ENCODE data around the gene REEP1. TPM values are rescaled to one million over a fixed set of nuclear protein-coding genes. Genes with fewer than 3 reads are reported as not detected.

The REEP1 gene
- total and polyA plus RNA-seq, 2 of the 8 experiments (the other 6 are each of a cell fraction or from before 2014, with no cell fraction given), result 0.74 to 1.5 TPM

DNA sequence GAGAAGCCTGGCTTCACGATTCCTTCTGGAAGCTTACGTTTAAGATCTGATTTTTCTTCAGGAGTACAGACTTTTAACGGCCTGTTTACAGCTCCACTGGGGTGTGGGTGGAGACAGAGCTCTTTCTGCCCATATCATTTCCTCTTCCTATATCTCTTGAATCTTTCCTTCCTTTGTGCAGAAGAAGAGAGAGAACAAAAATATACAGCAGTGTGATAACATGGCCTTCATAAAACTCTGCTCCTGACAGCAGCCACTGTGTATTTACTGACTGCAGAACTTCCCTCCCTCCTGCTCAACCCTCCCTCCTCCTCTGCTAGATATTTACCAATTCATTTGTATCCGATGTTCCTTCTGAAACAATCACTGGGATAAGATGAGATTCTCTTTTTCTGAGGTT lies 34.1 kb upstream of the REEP1 start:
- H3K4me2 ChIP-seq (ENCODE audit: insufficient read depth in 1 of 2, low read depth in 2 of 2, low read length in 2 of 2), result no peak overlapping the region
- H2BK12ac ChIP-seq (ENCODE audit: low read depth, low read length), result no peak overlapping the region
- FAIRE-seq (no peak), DNase-seq (ENCODE audit: low read depth in 1 of 2, low spot score in 2 of 2) (no peak)
- H2BK5ac ChIP-seq (ENCODE audit: low read depth, low read length), result no peak overlapping the region
- ChIA-PET CTCF (ENCODE audit: partially characterized antibody) (interaction anchor here (0.9 to 6.1 kb wide), 16 partner anchors 10 to 222 kb away, joined by 3 to 65 read pairs (median 7); partner anchors contain the start of gene REEP1), POLR2A (ENCODE audit: partially characterized antibody) (no interaction called here)
- H4K20me1 ChIP-seq (replicated peaks in 1 of 2; ENCODE audit: control insufficient read depth in 1 of 2, insufficient read depth in 2 of 2, low read length in 2 of 2), result no peaks in the 10 kb centered on the region
- no peak overlapping the region for H2BK120ac ChIP-seq (replicated peaks; ENCODE audit: low read depth, low read length)
- no peak overlapping the region for H4K91ac ChIP-seq (replicated peaks; ENCODE audit: insufficient read length, low read length)
- no peak overlapping the region for H2AFZ ChIP-seq (ENCODE audit: low read length)
- WGBS, 2 experiments (ENCODE audit: extremely low coverage in 1 of 2, insufficient coverage in 1 of 2, insufficient read length in 1 of 2, insufficient replicate concordance in 2 of 2, low coverage in 1 of 2, low lambda C conversion rate in 2 of 2, missing lambda C conversion rate in 1 of 2), result 93% methylated on average over 4 of the region's 4 CpGs; no CpG with 5 or more reads in 1 of the 2 experiments
- no peak overlapping the region for H3K4me3 ChIP-seq (ENCODE audit: extremely low read depth in 1 of 4, insufficient read depth in 2 of 4, low read depth in 3 of 4, low read length in 4 of 4)
- no peak overlapping the region; the same call in 1 of the 2 replicates for H2BK20ac ChIP-seq (ENCODE audit: low read length)
- H3K4ac ChIP-seq (replicated peaks; ENCODE audit: insufficient read length, low read depth, low read length), result no peak overlapping the region
- no peak overlapping the region for H4K5ac ChIP-seq (ENCODE audit: insufficient read length, low read depth, low read length)
- no peaks in the 10 kb centered on the region for H3K79me1 ChIP-seq (ENCODE audit: low read depth, low read length)
- H3K27me3 ChIP-seq (replicated peaks in 1 of 4; ENCODE audit: control insufficient read depth in 3 of 4, extremely low read depth in 1 of 4, insufficient read depth in 3 of 4, low read length in 3 of 4), result no peaks in the 10 kb centered on the region
- H3K18ac ChIP-seq (ENCODE audit: extremely low read depth, low read length), result no peak overlapping the region
- no peak overlapping the region for H4K8ac ChIP-seq (ENCODE audit: extremely low read depth, insufficient read depth, low read length)
- H2BK15ac ChIP-seq (ENCODE audit: low read length), result no peak overlapping the region
- H2AK5ac ChIP-seq (ENCODE audit: low read depth, low read length), result no peak overlapping the region
- H3K79me2 ChIP-seq (ENCODE audit: control insufficient read depth in 1 of 2, insufficient read depth in 2 of 2, low read length in 2 of 2), result no peaks in the 10 kb centered on the region
- no peak for TF ChIP-seq SIN3A (conservative IDR thresholded peaks at IDR 0.05 in 1 of 2, IDR thresholded peaks at IDR 0.05 in 1 of 2; ENCODE audit: low read depth in 1 of 2, low read length in 2 of 2)
- H3K4me1 ChIP-seq (replicated peaks in 1 of 4; ENCODE audit: control insufficient read depth in 3 of 4, insufficient read depth in 4 of 4, low read length in 3 of 4), result no peaks in the 10 kb centered on the region; a peak in 1 of 7 replicates
- no peaks in the 10 kb centered on the region for H3K36me3 ChIP-seq (ENCODE audit: control insufficient read depth in 2 of 4, insufficient read depth in 4 of 4, low read length in 3 of 4)
- peaks cover 3 to 4% of the 10 kb centered on the region in 2 experiments; a peak in 2 of 4 replicates for H3K9me3 ChIP-seq (ENCODE audit: insufficient read depth in 2 of 2, low read depth in 1 of 2, low read length in 1 of 2)
- no peaks in the 10 kb centered on the region for H3K23me2 ChIP-seq (ENCODE audit: low read depth, low read length)
- no peak overlapping the region for H3K27ac ChIP-seq (ENCODE audit: low read depth, low read length)
- H3K9ac ChIP-seq (replicated peaks in 1 of 4; ENCODE audit: extremely low read depth in 1 of 4, low read depth in 3 of 4, low read length in 3 of 4), result no peak overlapping the region
- no peak overlapping the region for H3K23ac ChIP-seq (ENCODE audit: insufficient read length)
- H3K56ac ChIP-seq (replicated peaks; ENCODE audit: insufficient read length, low read depth, low read length), result no peak overlapping the region
- H3K14ac ChIP-seq (ENCODE audit: insufficient read length), result no peak overlapping the region

Data from H1 (cell line).